ENCODE data around the gene HKDC1. TPM values are rescaled to one million over a fixed set of nuclear protein-coding genes. Genes with fewer than 3 reads are reported as not detected.

HKDC1 gene
- total RNA-seq, 1 donor from 2014 or later, result 2.5 TPM

GRCh38 chr10:69201045-69201444, 19.1 kb upstream of the HKDC1 start:
- no peak for TF ChIP-seq CTCF (IDR thresholded peaks at IDR 0.05)
- TF ChIP-seq POLR2AphosphoS5 (IDR thresholded peaks at IDR 0.05; ENCODE audit: insufficient read depth in 1 of 2, low read depth in 1 of 2), result no peak
- TF ChIP-seq POLR2A (IDR thresholded peaks at IDR 0.05), result no peak
- DNase-seq (ENCODE audit: extremely low spot score in 2 of 2), result no peak
- Histone ChIP-seq H3K4me3 (no peak overlapping the region), H3K4me1 (no peaks in the 10 kb centered on the region), H3K9me3 (no peaks in the 10 kb centered on the region), H3K27me3 (no peaks in the 10 kb centered on the region), H3K27ac (no peak overlapping the region), H3K36me3 (peaks cover 0 to 68% of the 10 kb centered on the region in 2 donors)
- intact Hi-C loops (cut with DNase I), result no loop called here

DNA sequence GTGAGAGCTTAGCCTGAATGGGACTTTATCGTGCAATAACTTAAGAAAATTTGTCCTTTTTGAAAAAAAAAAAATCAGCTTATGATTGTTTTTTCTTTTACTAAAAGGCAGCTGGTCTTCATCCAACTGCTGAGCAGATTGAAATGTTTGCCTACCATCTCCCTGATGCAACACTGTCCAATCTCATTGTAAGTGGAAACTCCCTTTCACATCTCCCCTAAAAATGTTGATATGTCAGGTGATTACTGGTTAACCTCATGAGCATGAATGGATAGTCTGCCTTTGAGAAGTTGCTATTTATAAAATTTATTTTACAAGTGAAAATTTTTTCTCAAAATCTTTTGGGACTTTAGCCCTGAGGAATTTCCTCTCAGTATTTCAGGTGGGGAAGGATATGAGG, 17.8 kb upstream of the HKDC1 start:
- Histone ChIP-seq H3K4me1 (no peaks in the 10 kb centered on the region), H3K9me3 (no peaks in the 10 kb centered on the region), H3K27ac (no peak overlapping the region), H3K36me3 (peaks cover 0 to 68% of the 10 kb centered on the region in 2 donors), H3K27me3 (no peaks in the 10 kb centered on the region), H3K4me3 (no peak overlapping the region)
- DNase-seq (ENCODE audit: extremely low spot score in 2 of 2), result no peak
- intact Hi-C loops (cut with DNase I), result no loop called here
- TF ChIP-seq POLR2A (IDR thresholded peaks at IDR 0.05) (no peak), POLR2AphosphoS5 (IDR thresholded peaks at IDR 0.05; ENCODE audit: insufficient read depth in 1 of 2, low read depth in 1 of 2) (no peak), CTCF (IDR thresholded peaks at IDR 0.05) (no peak)

DNA sequence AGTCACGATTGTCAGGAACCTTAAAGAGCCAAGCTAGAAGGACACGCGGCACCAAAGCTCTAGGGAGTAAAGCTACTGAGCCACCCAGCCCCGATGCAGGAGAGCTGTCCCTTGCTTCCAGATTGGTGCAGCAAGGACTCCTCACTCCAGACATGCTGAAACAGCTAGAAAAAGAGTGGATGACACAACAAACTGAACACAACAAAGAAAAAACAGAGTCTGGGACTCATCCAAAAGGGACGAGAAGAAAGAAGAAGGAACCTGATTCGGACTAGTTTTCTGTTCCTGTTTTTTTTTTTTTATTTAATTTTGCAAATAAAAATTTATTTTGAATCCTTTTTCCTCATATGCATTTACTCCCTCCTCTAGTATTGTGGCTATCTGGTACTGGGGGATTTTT, 11.4 kb upstream of the HKDC1 start:
- no peaks in the 10 kb centered on the region for H3K27me3 ChIP-seq
- no peaks in the 10 kb centered on the region for H3K9me3 ChIP-seq
- H3K27ac ChIP-seq, result no peak overlapping the region
- DNase-seq (ENCODE audit: extremely low spot score in 2 of 2), result no peak
- peaks cover 0 to 45% of the 10 kb centered on the region in 2 donors for H3K36me3 ChIP-seq
- H3K4me1 ChIP-seq, result no peaks in the 10 kb centered on the region
- H3K4me3 ChIP-seq, result no peak overlapping the region
- TF ChIP-seq CTCF (IDR thresholded peaks at IDR 0.05) (no peak), POLR2A (IDR thresholded peaks at IDR 0.05) (no peak), POLR2AphosphoS5 (IDR thresholded peaks at IDR 0.05; ENCODE audit: insufficient read depth in 1 of 2, low read depth in 1 of 2) (no peak)
- intact Hi-C loops (cut with DNase I), result no loop called here

- H3K27ac ChIP-seq, result no peak overlapping the region
- H3K4me3 ChIP-seq, result no peak overlapping the region
- H3K4me1 ChIP-seq, result no peaks in the 10 kb centered on the region
- no peaks in the 10 kb centered on the region for H3K9me3 ChIP-seq
- no peaks in the 10 kb centered on the region for H3K27me3 ChIP-seq
- no peak for TF ChIP-seq CTCF (IDR thresholded peaks at IDR 0.05)
- no peak for TF ChIP-seq POLR2A (IDR thresholded peaks at IDR 0.05)
- TF ChIP-seq POLR2AphosphoS5 (IDR thresholded peaks at IDR 0.05; ENCODE audit: insufficient read depth in 1 of 2, low read depth in 1 of 2), result no peak
- peaks cover 0 to 33% of the 10 kb centered on the region in 2 donors for H3K36me3 ChIP-seq
- DNase-seq (ENCODE audit: extremely low spot score in 2 of 2), result no peak
- intact Hi-C loops (cut with DNase I), result no loop called here
Measured at GRCh38 chr10:69209787-69210484, 10.2 kb upstream of the HKDC1 start.

GRCh38 chr10:69211104-69211503, 9.0 kb upstream of the HKDC1 start:
- Histone ChIP-seq H3K9me3 (no peaks in the 10 kb centered on the region), H3K36me3 (peaks cover 0 to 23% of the 10 kb centered on the region in 2 donors), H3K27me3 (no peaks in the 10 kb centered on the region), H3K4me3 (no peak overlapping the region), H3K4me1 (peaks cover under 1% of the 10 kb centered on the region), H3K27ac (no peak overlapping the region)
- no peak for TF ChIP-seq CTCF (IDR thresholded peaks at IDR 0.05)
- TF ChIP-seq POLR2A (IDR thresholded peaks at IDR 0.05), result no peak
- no peak for DNase-seq (ENCODE audit: extremely low spot score in 2 of 2)
- intact Hi-C loops (cut with DNase I), result no loop called here

All from vagina (tissue), 2 donors.